Skeletal muscle satellite cell (primary cell): ENCODE data around the gene FKBP7.
"Not testable (repeated sequence)": the region's sequence is repeated elsewhere in the genome, so short reads cannot be mapped to it uniquely, and the experiment has no call there.

Experiments
- H3K27me3 ChIP-seq: 2 replicates; pipeline ENCODE4 v1.7.0; 2013; ENCODE audit warnings: low read length; ENCODE audit not compliant: control insufficient read depth, insufficient read depth
- H3K36me3 ChIP-seq: 2 replicates; pipeline ENCODE4 v1.7.0; 2013; ENCODE audit warnings: mild to moderate bottlenecking, control low read depth, low read length; ENCODE audit not compliant: insufficient read depth
- H3K4me1 ChIP-seq: 2 replicates; pipeline ENCODE4 v1.7.0; 2013; ENCODE audit warnings: low read length; ENCODE audit not compliant: control insufficient read depth, insufficient read depth
- H3K4me2 ChIP-seq: 2 replicates; pipeline ENCODE4 v1.7.0; 2013; ENCODE audit warnings: mild to moderate bottlenecking, low read length
- H3K4me3 ChIP-seq: 2 replicates; pipeline ENCODE4 v1.7.0; 2013; ENCODE audit warnings: low read length
- H3K9ac ChIP-seq: 2 replicates; pipeline ENCODE4 v1.7.0; 2013; ENCODE audit warnings: mild to moderate bottlenecking, low read depth, low read length, moderate library complexity
- H3K9me3 ChIP-seq: replicated peaks from 2 replicates; pipeline ENCODE4 v1.7.0; 2013; ENCODE audit warnings: mild to moderate bottlenecking, control low read depth, low read length

Gene FKBP7

DNA sequence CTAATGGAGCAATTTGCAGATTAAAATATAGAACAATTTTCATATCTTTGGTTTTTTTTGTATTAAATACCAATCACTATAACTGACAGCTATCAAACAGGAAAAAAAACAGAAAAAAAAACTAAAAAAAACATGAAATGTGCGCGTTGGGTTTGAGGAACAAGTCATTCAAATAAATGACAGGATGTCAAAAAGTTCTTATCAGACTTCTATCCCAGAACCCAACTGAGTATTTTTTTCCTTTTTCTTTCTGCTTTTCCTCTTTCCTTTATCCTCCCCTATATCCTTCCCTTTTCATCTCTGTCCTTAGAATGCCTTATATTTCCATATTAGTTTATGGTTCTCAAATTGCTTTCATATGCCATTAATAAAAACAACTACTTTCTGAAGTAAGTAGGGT, 41.7 kb downstream of the FKBP7 start:
- Histone ChIP-seq H3K9me3 (no peaks in the 10 kb centered on the region), H3K4me2 (no peak overlapping the region), H3K4me1 (no peaks in the 10 kb centered on the region), H3K27me3 (no peaks in the 10 kb centered on the region), H3K4me3 (no peak overlapping the region), H3K36me3 (peaks cover 65% of the 10 kb centered on the region), H3K9ac (no peak overlapping the region)

DNA sequence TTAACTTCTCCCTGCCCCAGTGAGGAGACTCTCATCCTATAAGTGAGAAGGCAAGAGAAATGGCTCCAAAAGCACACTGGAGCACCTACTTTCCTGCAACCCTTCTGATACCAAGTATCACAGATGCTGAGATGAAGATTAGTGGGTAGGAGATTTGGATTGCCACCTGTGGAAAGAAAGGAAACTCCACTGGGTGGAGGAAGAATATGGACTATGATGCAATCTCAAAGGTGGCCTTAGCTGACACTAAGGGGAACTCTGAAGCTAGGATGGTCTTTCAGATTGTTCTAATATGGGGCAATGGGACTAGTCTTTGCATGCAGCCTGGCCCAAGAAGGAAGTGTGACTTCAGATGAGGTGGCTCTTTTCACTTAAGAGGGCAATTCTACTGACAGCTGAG, 49.1 kb downstream of the FKBP7 start:
- peaks cover 70% of the 10 kb centered on the region for H3K36me3 ChIP-seq
- peaks cover 8% of the 10 kb centered on the region for H3K4me1 ChIP-seq

DNA sequence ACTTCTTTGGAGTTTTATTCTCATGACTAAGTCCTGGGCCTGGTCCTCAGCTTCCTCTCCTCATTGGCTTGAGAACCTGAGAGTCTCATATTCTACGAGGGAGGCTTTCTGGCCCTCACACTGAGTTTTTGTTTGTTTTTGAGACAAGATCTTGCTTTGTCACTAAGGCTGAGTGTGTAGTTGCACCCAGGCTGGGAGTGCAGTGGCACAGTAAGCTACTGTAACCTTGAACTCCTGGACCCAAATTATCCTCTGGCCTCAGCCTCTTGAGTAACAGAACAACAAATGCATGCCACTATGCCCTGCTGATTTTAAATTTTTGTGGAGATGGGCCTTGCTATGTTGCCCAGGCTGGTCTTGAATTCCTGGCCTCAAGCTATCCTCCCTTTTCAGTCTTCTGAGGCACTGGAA, 50.0 kb downstream of the FKBP7 start:
- H3K9ac ChIP-seq, result no peak overlapping the region
- no peaks in the 10 kb centered on the region for H3K27me3 ChIP-seq
- peaks cover 62% of the 10 kb centered on the region for H3K36me3 ChIP-seq
- no peaks in the 10 kb centered on the region for H3K9me3 ChIP-seq
- no peak overlapping the region for H3K4me2 ChIP-seq
- H3K4me1 ChIP-seq, result peaks cover 8% of the 10 kb centered on the region
- H3K4me3 ChIP-seq, result no peak overlapping the region

More for the DNA sequence above, 49.1 kb downstream of the FKBP7 start:
- Histone ChIP-seq H3K4me3 (no peak overlapping the region), H3K4me2 (no peak overlapping the region), H3K9ac (no peak overlapping the region), H3K27me3 (no peaks in the 10 kb centered on the region), H3K9me3 (no peaks in the 10 kb centered on the region)

DNA sequence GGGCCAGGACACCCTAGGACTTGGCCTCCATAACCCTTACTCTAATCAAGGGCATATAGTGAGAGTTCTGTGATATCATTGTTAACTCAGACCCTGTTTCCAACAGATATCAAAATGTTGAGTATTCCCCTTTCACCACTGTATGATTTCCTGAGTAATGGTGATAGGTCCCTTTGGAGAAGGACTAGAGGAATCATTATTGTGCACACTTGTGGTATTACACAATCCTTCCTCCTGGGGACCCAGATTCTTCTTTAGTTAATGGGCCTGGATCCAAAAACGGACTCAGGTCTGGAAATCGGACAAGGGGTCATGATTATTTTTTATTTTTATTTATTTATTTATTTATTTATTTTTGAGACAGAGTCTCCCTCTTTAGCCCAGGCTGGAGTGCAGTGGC, 50.9 kb downstream of the FKBP7 start:
- peaks cover 53% of the 10 kb centered on the region for H3K36me3 ChIP-seq
- no peak overlapping the region for H3K4me3 ChIP-seq
- H3K27me3 ChIP-seq, result no peaks in the 10 kb centered on the region
- H3K4me2 ChIP-seq, result no peak overlapping the region
- H3K9me3 ChIP-seq, result no peaks in the 10 kb centered on the region
- no peak overlapping the region for H3K9ac ChIP-seq
- H3K4me1 ChIP-seq, result peaks cover 8% of the 10 kb centered on the region

DNA sequence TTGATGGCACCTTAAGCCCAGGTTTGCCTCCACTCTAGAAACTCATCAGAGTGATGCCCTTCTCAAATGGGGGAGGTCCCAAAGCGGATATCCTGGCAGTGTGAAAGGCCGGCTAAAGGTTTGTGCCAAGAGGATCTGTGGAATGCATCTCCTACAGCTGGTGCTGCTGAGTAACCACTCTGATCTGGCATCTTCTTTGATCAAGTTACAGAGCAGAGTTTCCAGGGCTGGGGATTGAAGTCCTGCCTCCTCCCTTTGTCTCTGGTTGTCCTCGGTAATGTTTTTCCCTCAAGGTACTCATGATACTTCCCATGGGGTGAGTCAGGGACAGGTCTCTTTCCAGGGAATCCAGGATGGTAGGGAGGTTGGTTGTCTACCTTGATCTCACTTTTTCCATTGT, 52.0 kb downstream of the FKBP7 start:
- H3K4me2 ChIP-seq, result no peak overlapping the region
- H3K36me3 ChIP-seq, result peaks cover 42% of the 10 kb centered on the region
- H3K27me3 ChIP-seq, result no peaks in the 10 kb centered on the region
- H3K9me3 ChIP-seq, result no peaks in the 10 kb centered on the region
- H3K9ac ChIP-seq, result no peak overlapping the region
- H3K4me3 ChIP-seq, result no peak overlapping the region
- peaks cover 8% of the 10 kb centered on the region for H3K4me1 ChIP-seq

DNA sequence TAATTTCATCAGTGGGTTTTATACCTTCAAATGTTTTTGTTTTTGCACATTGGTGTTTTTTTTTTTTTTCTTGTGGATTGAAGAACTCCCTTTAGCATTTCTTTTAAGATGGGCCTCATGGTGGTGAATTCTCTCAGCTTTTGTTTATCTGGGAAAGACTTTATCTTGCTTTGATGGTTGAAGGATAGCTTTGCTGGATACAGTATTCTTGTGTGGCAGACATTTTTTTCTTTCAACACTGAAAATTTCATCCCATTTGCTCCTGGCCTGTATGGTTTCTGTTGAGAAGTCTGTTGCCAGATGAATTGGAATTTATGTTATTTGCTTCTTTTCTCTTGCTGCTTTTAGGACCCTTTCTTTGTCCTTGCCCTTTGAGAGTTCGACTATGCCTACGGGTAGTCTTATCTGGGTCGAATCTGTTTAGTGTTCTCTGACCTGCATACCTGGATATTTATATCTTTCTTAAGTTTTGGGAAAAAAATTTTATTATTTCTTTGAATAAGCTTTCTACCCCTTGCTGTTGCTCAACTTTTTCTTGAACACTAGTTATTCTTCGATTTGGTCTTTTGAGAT, 53.1 kb downstream of the FKBP7 start:
- peaks cover 33% of the 10 kb centered on the region for H3K36me3 ChIP-seq
- no peak overlapping the region for H3K4me3 ChIP-seq
- H3K9ac ChIP-seq, result no peak overlapping the region
- no peaks in the 10 kb centered on the region for H3K27me3 ChIP-seq
- H3K9me3 ChIP-seq, result no peaks in the 10 kb centered on the region
- no peak overlapping the region for H3K4me2 ChIP-seq
- peaks cover 8% of the 10 kb centered on the region for H3K4me1 ChIP-seq

DNA sequence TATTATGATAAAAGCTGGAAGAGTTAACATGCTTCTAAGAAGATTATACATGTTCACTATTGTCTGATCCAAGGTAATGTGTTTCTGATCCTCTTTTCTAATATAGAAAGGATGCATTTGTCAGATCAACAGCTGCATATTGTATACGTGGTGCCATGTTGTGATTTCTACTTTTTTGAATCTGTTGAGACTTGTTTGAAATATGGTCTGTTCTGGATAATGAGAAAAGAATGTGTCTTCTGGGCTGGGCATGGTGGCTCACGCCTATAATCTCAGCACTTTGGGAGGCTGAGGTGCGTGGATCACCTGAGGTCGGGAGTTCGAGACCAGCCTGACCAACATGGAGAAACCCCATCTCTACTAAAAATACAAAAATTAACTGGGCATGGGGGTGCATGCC, 54.7 kb downstream of the FKBP7 start:
- H3K4me2 ChIP-seq, H3K4me3 ChIP-seq, H3K27me3 ChIP-seq, H3K9me3 ChIP-seq, H3K9ac ChIP-seq, H3K4me1 ChIP-seq: not testable (repeated sequence)
- peaks cover 17% of the 10 kb centered on the region for H3K36me3 ChIP-seq

DNA sequence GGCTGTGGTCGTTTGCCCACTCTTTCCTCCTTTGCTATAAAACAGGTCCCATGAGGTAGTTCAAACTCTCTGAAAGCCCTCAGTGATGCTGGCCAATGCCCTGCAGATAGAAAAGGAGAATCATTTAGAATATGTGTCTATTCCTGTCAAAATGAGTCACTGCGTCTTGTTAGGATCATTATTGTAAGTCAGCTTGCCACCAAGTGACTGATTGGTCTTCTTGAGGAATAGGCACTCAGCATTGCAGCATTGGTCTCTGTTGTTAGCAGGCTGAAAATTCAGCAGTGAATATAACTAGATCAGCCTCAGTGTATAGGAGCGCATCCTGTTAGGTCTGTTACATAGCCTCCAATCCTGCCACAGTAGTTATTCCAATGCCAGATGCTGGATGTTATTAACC, 56.3 kb downstream of the FKBP7 start:
- Histone ChIP-seq H3K27me3 (no peaks in the 10 kb centered on the region), H3K9me3 (no peaks in the 10 kb centered on the region), H3K4me1 (peaks cover 11% of the 10 kb centered on the region), H3K4me2 (no peak overlapping the region), H3K4me3 (no peak overlapping the region), H3K36me3 (peaks cover under 1% of the 10 kb centered on the region), H3K9ac (no peak overlapping the region)

DNA sequence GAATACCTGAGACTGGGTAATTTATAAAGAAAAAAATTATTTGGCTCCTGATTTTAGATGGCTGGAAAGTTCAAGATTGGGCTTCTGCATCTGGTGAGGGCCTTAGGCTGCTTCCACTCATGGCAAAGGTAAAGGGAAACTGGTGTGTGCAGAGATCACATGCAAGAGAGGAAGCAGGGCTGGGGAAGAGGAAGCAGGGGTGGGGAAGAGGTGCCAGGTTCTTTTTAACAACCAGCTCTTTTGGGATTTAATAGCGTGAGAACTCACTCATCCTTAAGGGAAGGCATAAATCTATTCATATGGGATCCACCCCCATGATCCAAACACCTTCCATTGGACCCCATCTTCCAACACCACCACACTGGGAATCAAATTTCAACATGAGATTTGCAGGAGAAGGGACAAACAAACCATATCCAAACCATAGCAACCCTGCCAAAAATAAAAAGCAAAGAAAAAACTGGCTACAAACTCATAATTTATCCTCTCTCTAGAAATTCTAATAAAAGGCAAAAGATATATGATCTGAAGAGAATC, 57.9 kb downstream of the FKBP7 start:
- H3K36me3 ChIP-seq, result no peaks in the 10 kb centered on the region

DNA sequence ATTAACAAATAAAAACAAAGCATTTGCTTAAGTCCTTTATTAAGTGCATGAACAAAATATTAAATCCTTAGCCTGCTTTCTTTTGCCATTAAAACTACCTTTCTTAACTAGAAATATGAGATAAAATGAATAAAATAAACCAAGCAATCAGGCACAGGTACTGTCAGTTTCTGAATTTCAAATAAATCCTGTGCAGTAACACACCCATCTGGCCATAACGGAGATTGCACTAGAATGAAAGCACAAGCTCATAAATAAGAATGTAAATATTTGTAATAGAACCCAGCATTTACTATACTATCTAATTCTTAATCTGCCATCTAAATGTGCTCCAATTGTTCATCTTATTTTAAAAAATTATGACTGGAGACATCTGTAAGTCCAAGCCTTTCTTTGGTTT, 59.3 kb downstream of the FKBP7 start:
- peaks cover 7% of the 10 kb centered on the region for H3K4me1 ChIP-seq
- no peak overlapping the region for H3K9ac ChIP-seq
- H3K9me3 ChIP-seq, result no peaks in the 10 kb centered on the region
- H3K27me3 ChIP-seq, result no peaks in the 10 kb centered on the region
- no peak overlapping the region for H3K4me2 ChIP-seq
- no peak overlapping the region for H3K4me3 ChIP-seq
- H3K36me3 ChIP-seq, result no peaks in the 10 kb centered on the region

More for the DNA sequence above, 57.9 kb downstream of the FKBP7 start:
- H3K9me3 ChIP-seq, result no peaks in the 10 kb centered on the region
- peaks cover 3% of the 10 kb centered on the region for H3K4me1 ChIP-seq
- no peak overlapping the region for H3K4me2 ChIP-seq
- no peaks in the 10 kb centered on the region for H3K27me3 ChIP-seq
- no peak overlapping the region for H3K9ac ChIP-seq
- H3K4me3 ChIP-seq, result no peak overlapping the region

DNA sequence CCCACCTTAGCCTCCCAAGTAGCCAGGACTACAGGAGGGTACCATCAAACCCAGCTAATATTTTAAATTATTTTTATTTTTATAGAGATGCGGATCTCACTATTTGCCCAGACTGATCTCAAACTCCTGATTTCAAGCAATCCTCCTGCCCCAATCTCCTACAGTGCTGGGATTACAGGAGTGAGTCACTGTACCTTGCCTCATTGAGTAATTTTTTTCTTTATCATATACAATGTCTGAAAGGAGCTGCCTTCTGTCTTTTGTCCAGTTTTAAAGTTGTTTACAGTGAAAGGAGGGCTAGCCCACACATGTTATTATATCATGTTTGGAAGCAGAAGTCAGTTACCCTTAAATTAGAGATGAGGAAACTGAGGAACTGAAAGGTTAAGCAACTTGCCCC, 60.0 kb downstream of the FKBP7 start:
- H3K4me1 ChIP-seq, result peaks cover 7% of the 10 kb centered on the region
- H3K27me3 ChIP-seq, result no peaks in the 10 kb centered on the region
- no peaks in the 10 kb centered on the region for H3K36me3 ChIP-seq
- no peak overlapping the region for H3K4me3 ChIP-seq
- H3K9ac ChIP-seq, result no peak overlapping the region
- no peak overlapping the region for H3K4me2 ChIP-seq
- no peaks in the 10 kb centered on the region for H3K9me3 ChIP-seq

DNA sequence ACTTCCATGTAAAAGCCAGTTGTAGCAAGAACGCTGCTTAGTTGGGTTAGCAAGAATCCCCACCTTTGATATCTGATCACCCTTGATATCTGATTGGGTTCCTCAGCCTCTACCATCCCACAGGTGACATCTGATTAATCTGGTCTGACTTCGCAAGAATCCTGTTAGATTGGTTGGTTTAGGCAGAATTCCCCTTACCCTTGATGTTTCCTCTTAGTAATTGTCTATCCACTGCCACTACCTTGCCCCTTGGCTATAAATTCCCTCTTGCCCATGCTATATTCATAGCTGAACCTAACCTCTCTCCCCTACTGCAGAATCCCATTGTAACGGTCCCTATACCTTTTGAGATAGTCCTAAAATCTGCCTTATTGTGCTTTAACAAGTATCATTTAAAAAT, 60.5 kb downstream of the FKBP7 start:
- Histone ChIP-seq H3K4me1 (peaks cover 7% of the 10 kb centered on the region), H3K9me3 (no peaks in the 10 kb centered on the region), H3K36me3 (no peaks in the 10 kb centered on the region), H3K4me2 (no peak overlapping the region), H3K4me3 (no peak overlapping the region), H3K9ac (no peak overlapping the region), H3K27me3 (no peaks in the 10 kb centered on the region)
